HG03159 (cell line): ENCODE data around the gene MSI1.
"Not testable (repeated sequence)": the region's sequence is repeated elsewhere in the genome, so short reads cannot be mapped to it uniquely, and the experiment has no call there.

Source experiments
- ATAC-seq: cut with Tn5 transposase; IDR thresholded peaks from one replicate; pipeline ENCODE4 v1.9.1; 2021; ENCODE audit warnings: mild to moderate bottlenecking, moderate library complexity; ENCODE audit not compliant: unreplicated experiment

The MSI1 gene

DNA sequence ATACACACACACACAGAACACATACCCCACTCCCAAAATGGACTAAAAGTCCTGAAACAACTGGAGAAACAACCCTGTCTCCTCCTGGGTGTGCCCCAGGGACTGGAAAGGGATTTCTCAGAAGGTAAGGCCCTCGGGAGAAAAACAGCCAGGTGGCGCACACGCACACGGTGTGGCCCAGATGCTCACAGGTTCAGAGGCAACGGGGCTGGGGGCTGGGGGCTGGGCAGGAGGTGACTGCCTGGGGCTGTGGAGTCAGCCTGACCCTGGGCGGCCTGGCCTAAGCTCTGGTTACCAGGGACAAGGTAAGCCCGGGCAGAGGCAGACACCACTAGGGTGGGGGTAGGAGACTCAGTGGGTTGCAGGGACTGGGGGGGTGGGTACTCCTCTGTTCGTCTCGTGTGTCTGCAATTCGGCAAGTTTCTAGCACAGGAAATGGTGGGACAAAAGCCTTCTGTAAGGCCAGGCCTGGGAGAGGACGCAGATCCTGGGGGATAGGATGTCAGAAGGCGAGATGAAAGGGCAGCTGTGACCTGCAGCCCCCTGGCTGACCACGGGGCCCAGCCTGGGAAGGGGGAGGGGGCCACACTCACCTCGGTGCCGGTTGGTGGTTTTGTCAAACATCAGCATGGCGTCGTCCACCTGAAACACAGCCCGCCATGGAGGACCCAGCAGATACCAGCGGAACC is 10.4 kb downstream of the MSI1 start:
- ATAC-seq = no peak

DNA sequence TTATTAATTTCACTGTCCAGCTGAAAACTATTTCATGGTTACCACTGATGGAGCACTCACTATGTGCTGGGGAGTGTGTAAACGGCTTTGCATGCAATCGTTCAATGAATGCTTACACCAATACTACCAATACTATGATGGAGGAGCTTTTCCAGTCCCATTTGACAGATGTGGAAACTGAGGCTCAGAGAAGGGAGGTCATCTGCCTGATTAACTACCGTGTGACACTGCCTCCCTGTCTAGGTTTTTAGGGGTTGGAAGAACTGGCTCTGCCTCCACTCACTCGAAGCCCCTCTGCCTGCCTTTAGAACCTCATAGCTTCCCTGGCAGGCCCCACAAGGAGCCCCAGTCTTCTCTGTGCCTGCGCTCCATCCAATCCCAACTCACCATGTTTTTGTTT is 11.9 kb downstream of the MSI1 start:
- ATAC-seq = no peak

DNA sequence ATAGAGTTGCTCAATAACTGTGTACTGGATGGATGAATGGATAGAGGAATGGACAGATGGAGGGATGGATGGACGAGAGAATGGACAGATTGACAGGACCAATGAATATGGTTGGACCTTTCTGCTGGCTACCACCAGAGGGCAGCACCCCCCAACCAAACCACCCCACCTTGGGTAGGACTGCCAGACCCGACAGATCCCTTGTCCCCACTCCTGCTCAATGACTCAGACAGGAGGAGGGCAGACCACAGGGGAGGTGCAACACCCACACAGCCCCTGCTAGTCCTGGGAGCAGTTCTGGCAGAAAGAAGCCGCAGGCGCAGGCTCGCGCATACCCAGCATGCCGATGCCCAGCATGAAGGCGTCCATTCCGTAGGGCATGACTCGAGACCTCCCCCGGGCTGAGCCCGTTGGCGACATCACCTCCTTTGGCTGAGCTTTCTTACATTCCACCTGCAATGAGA is 12.4 kb downstream of the MSI1 start:
- ATAC-seq = no peak

DNA sequence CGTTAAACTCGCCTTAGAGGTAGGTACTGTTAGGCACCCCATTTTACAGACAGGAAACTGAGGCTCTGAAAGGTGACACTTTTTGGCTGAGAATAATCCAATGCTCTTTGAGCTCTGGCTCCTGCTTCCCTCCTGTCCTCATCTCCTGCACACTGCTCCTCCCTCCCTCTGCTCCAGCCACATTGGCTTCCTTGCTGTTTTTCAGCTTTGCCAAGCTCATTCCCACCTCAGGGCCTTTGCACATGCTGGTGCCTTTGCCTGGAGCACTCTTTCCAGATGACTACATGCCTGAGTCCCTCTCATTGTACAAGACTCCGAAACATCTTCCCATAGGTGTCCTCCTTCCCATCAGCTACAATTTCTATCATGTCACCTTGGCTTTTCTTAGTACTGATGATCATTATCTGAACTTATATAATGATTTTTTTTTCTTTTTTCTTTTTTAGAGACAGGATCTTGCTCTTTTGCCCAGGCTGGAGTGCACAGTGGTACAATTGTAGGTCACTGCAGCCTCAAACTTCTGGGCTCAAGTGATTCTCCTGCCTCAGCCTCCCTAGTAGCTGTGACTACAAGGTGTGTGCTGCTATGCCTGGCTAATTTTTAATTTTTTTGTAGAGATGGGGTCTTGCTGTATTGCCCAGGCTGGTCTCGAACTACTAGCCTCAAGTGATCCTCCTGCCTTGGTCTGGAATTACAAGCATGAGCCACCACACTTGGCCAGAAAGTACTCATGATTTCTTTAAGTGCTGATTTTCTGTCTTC is 15.2 kb downstream of the MSI1 start:
- no peak for ATAC-seq

DNA sequence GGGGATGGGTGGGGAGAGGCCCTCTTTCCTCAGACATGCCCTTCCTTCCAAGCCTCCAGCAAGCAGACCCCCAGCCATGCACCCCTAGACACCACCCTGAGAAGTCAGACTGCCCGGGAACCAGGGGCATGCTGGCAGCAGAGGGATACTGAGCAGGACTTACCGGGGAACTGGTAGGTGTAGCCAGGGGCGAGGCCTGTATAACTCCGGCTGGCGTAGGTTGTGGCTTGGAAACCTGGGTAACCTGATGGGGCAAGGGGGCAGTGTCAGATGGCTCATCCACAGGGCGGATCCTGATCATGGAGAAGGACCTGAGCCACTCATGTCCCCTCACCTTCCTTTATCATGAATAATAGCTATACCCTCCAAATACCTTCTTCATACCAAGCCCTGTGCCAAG is 15.8 kb downstream of the MSI1 start:
- ATAC-seq = no peak

DNA sequence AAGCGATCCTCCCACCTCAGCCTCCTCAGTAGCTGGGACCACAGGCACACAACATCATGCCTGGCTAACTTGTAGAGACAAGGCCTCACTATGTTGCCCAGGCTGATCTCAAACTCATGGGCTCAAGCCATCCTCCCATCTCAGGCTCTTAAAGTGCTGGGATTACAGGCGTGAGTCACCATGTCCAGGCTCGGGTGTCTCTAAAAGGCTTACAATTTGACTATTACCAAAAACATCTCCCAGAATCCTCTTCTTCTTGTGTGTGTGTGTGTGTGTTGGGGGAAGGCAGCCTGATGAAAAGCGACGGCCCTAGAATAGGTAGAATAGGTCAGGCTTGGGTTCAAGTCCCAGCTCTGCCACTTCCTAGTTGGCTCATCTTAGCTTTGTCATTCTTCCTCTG is 16.8 kb downstream of the MSI1 start:
- ATAC-seq = no peak

DNA sequence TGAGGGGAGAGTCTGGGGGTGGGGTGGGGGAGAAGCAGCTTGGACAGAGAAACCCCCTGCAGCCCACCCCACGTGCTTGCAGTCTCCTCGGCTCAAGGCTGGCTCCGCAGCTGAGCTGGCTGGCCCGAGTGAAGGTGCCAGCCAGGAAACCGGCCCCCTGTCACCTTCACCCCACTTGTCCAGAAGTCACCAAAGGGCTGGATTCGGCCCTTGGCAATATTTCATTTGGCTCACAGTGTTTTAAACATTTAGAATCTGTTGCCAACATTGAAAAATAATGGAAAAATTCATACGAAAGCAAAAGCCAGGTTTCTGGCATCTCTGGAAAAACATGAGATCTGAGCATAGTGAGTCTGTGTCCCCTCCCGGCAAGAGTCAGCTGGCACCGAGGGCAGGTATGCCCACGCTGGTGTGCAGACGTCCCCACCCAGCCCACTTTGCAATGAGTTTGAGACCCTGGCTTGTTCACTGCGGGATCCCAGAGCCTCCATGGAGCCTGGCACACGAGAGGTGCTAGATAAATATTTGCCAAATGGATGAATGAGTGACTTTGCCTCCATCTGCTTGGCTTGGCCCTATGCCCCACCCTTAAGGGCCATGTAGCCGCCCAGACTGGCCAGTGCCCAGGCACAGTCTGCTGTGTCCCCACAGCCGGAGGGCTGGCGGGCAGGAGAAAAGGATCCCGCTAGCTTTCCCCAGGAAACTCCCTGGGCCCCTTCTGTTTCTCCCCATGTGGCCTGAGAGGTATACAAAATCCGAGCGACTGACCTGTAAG is 18.2 kb downstream of the MSI1 start:
- ATAC-seq = no peak

DNA sequence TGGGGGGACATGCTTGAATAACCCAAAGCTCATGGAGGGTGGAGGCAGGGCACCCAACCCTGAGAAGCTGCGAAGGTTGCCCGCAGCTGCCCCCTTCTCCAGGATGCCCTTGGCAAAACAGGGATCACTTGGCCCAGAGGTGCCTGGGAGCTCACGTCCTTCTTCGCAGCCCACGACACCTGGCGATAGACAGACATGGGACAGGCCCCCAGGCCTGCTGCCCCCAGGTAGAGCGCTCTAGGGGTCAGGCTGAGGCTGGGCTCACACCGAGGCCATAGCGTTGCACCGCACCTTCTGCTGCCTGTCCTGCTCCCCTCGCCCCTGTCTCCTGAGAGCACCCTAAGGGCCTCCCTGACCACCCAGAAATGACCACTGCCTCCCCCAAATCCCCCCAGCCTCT is 21.2 kb downstream of the MSI1 start:
- no peak for ATAC-seq

DNA sequence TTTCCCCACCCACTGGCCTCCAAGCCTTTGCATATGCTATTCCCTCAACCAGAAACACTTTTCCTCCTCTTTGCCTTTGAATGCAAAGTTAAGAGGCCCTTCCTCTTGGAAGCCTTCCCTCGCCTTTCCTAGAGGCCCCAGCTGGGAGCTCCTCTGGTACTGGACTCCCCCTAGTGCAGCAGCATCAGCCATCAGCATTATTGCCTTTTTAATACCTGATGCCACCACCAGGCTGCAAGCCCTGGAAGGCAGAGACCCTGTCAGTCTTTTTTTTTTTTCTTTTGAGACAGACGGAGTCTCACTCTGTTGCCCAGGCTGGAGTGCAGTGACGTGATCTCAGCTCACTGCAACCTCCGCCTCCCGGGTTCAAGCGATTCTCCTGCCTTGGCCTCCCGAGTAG is 22.3 kb downstream of the MSI1 start:
- no peak for ATAC-seq

DNA sequence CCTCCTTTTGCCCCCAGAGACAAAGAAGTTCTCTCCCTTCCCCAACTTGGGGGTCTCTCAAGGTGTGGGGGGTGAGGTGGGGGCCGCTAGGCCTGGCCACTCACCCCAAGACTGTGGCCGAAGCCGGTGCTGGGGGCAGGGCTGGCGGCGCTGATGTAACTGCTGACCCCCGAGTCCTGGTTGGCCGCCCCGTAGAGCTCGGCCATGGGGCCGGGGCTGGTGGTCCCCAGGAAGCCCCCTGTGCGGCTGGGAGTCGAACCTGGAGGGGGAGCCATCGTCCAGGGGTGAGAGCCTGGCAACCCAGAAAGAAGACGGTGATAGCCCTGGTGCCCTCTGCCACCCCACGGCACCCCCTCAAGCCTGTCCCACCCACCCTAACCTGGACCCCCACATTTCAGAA is 22.9 kb downstream of the MSI1 start:
- no peak for ATAC-seq

DNA sequence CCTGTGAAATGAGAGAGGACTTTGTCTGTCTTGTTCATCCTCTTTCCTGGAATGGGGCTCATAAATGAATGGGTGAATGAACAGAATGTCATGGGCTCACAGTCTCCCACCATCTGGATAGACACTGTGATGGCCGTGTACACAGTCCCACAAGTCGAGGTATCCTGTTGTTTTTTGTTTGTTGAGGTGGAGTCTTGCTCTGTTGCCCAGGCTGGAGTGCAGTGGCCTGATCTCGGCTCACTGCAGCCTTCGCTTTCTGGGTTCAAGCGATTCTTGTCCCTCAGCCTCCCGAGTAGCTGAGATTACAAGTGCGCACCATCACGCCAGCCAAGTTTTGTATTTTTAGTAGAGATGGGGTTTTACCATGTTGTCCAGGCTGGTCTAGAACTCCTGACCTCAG is 25.3 kb downstream of the MSI1 start:
- no peak for ATAC-seq

DNA sequence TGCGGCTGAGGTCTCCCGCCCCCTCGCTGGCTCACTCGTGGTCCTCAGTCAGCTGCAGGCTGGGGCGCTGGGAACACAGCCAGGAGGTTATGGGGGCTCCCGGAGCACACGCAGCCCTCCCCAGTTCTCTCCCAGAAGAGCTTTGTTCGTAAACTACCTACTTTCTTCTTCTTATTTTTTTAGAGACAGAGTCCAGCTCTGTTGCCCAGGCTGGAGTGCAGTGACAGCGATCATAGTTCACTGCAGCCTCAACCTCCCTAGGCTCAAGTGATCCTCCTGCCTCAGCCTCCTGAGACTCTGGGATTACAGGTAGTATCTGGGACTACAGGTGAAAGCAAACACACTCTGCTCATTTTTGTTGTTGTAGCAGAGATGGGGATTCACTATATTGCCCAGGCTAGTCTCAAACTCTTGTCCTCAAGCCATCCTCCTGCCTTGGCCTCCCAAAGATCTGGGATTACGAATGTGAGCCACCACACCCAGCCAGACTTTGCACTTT is 25.9 kb downstream of the MSI1 start:
- no peak for ATAC-seq

DNA sequence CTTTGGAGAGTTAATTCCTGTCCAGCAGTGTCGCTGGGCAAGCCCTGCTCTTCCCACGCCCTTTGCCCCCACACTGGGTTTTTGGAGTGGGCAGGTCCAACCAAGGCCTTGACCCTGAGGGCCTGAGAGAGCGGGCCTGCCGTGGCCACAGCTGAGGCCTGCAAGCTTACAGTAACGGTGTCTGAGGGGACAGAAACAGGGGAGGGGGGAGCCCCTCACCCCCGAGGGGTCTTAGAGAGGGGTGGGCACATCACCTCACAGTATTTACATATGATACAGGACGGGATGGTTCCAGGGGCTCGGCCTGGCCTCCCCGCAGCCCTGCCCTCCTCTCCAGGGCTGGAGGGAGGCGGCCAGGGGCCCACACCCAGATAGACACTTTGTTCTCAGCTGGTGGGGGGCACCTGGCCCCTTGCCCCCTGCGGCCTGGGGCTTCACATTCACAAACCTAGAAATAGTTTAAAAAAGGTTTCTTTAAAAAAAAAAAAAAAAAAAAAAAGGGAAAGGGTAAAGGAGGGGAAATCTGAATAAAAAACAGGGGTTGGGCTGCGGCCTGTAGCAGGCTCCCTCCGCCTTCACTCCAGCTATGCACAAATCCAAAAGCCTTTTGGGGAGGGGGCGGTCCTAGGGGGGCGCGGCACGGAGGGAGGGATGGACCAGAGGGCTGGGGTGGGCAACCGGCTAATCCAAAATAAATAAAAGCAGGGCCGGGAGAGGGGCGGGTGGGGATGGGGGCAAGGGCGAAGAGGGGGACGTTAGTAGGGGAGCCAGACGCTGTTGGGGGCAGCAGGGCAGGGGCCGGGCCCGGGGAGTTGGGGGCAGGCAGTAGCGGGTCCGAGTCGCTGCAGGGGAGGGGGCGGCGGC is 26.6 kb downstream of the MSI1 start:
- ATAC-seq = no peak

DNA sequence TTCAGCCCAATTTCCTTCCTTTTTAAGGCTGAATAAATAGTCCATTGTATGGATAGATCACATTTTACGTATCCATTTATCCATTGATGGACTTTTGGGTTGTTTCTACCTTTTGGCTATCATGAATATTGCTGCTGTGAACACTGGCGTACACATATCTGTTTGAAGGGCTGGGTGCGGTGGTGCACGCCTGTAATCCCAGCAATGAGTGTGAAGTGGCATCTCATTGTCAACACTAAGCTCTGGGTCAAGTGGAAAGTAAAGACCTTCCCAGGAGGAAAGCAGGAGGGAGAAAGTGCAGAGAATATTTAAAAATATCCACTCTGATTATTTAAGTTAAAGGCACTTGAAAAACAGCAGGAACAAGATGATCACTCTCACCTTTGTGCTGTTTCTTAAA is 29.7 kb downstream of the MSI1 start:
- ATAC-seq = no peak

DNA sequence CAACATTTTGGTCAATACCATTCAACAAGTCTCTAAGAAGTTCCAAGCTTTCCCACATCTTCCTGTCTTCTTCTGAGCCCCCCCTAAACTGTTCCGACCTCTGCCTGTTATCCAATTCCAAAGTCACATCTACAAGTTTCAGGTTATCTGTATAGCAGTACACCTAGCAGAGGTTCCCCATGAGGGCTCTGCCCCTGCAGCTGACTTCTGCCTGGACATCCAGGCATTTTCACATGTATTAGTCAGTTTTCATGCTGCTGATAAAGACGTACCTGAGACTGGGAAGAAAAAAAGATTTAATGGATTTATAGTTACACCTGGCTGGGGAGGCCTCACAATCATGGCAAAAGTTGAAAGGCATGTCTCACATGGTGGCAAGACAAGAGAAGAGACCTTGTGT is 31.2 kb downstream of the MSI1 start:
- no peak for ATAC-seq

DNA sequence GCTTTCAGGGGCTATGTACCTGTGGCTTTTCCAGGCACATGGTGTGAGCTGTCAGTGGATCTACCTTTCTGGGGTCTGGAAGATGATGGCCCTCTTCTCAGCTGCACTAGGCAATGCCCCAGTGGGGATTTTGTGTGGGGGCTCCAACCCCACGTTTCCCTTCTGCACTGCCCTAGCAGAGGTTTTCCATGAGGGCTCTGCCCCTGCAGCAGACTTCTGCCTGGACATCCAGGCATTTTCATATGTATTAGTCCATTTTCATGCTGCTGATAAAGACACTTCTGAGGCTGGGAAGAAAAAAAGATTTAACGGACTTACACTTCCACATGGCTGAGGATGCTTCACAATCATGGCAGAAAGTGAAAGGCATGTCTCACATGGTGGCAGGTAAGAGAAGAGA is 32.6 kb downstream of the MSI1 start:
- ATAC-seq = not testable (repeated sequence)

DNA sequence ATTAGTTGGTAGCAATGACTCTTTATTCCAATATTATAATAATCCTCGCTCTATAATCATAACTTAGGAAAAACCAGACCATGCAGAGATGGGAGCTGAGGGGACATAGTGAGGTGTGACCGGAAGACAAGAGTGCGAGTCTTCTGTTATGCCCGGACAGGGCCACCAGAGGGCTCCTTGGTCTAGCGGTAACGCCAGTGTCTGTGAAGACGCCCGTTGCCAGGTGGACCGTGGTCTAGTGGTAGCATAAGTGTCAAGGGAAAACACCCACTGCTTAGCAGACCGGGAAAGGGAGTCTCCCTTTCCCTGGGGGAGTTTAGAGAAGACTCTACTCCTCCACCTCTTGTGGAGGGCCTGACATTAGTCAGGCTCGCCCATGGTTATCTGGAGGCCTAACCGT is 33.5 kb downstream of the MSI1 start:
- not testable (repeated sequence) for ATAC-seq

DNA sequence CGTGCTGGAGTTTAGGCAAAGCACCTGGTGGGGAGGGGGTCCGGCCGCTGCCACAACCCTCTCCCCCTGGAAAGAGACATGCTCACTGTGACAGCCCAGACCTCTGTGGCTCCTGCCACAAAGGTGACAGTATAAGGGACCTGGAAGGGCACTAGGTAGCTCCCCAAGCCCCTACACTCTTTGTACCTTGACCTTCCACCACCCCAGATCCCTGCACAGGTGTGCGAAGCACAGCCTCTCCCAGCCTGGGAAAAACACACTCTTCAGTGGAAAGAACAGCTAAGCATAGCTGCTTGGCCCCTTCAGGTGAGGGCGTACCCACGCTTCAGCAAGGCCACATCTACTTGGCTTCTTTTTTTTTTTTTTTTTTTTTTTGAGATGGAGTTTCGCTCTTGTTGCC is 36.4 kb downstream of the MSI1 start:
- ATAC-seq = no peak

DNA sequence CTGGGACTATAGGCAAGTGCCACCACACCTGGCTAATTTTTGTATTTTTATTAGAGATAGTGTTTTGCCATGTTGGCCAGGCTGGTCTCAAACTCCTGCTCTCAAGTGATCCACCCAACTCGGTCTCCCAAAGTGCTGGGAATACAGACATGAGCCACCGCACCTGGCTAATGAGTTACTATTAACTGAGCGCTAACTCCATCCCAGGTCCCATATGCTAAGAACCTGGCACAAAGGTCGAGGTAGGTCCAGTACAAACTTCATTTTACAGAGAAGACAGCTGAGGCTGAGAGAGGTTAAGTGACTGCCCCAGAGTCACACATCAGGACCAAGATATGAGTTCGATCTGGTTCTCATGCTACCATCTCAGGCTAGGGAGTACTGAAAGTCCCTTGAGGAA is 36.9 kb downstream of the MSI1 start:
- no peak for ATAC-seq

DNA sequence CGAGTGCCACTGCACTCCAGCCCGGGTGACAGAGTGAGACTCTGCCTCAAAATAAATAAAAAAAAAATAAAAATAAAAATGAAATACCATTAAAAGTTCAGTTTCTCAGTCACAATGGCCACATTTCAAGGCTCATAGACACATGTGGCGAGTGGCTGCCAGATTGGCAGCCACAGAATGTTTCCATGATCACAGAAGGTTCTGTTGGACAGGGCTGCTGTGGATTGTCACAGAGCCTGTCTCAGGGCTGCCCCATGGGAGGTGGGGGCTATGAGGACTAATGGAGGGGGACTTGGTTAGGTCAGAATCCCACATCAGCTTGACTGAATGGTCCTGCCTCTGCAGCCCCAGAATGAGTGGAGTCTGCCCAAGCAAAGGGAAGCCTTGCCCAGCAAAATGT is 37.6 kb downstream of the MSI1 start:
- ATAC-seq = no peak

DNA sequence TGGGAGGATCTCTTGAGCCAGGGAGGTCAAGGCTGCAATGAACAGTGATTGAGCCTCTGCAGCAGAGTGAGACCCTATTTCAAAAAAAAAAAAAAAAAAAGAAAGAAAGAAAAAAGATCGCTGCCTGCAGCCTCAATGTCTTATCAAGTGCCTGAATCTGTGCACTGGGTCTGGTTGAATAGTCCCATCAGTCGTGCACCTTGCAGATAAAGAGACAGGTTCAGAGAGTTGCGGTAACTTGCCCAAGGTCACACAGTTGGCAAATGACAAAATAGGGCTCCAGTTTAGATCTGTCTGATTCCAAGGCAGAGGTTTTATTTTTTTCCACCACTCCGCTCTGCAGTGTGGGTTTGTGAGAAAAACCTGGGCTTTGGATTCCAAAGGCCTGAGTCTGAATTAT is 40.7 kb downstream of the MSI1 start:
- ATAC-seq = no peak
